HTERT RPE-1 (cell line): Measurements from ENCODE around the gene IL1B.
"Not testable (repeated sequence)": the region's sequence is repeated elsewhere in the genome, so short reads cannot be mapped to it uniquely, and the experiment has no call there.

Experiments used
- in situ Hi-C: fragments of 300-500 bp; cut with MboI; formaldehyde crosslinking; loops from 4 replicates; pipeline ENCODE4 v1.14.3; 2020; ENCODE audit warnings: low sequenced_read_pairs

IL1B gene

GRCh38 chr2:112836695-112837117 is at the start of gene IL1B:
Gene IL1B, minus strand, starts transcription at chr2:112836779. Its CDS starts 550 bp downstream, at chr2:112836229.
- in situ Hi-C loops = no loop called here

DNA sequence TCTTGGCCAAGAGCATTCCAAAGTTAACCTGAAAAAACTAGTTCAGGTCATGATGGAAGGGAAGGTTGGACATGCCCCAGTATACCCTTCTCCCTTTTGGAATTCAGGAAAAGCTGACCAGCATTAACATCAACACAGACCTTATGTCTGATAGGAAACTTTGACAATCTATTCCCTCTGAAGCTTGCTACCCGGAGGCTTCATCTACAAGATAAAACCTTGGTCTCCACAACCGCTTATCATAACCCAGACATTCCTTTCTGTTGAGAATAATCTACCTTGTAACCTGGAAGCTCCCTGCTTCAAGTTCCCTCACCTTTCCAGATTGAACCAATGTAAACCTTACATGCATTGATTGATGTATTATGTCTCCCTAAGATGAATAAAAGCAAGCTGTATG is 49.7 kb upstream of the IL1B start:
- in situ Hi-C loops = no loop called here

DNA sequence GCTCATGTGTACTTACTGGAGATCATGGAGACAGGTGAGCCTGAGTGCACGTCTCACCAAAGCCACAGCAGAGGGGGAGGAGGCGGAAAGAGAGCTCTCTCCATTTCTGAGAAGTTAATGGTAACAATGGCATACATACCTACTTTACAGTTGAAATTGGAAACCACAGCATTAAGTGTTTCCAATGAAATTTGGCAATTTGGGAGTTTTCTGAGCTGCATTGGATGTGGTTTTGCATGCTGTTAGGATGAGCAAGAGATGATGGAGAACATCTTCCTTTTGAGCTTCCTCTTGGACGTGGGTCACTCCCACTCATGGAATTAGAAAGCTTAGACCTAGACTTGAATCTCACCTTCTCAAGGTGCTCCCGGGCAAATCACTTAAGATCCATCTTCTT is 48.9 kb upstream of the IL1B start:
- in situ Hi-C loops = no loop called here

DNA sequence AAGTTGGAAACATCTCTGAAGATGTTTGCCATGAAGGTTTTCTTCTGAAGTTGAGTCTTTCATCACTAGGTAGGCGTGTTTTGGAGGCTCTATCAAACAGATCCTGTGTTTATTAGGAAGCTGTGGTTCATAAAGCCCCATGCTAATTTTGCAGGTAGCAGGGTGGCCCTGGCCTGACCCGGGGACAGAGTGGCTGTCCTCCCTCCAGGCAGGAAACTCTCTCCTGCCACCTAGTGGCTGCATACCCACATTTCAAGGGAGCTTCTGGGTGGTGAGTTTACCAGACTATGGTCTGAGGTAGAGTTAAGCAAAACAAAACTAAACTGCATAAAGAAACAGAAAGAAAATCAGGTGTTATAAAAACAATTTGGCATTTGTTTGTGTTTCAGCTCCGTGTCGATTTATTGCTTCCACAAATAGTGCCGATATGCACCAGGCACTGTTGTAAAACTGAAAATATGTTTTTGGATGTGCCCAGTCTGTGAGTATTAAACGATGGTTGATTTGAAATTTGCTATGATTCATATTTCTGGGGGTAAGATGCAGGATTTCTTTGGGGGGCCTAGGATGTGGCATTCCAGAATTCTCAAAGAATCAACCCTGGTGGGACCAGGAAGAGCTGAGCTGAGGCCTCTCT is 48.4 kb upstream of the IL1B start:
- in situ Hi-C loops = no loop called here

DNA sequence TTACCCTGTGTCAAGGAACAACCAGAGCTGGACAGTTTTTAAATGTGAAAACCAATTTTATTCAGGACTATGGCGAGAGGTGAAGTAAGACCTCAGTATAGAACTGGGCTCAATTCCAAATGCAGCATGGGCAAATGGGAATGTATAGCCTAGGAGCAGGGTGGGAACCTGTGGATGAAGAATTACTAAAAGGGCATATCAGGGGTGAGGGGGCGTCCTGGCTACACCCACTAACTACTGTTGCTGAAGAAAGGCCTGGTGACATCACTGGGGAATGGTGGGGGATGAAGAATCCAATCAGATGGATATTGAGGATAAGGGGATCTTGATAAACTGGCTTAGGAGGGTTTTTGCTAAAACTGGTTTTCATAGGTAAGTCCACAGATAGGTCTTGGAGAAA is 47.1 kb upstream of the IL1B start:
- in situ Hi-C loops = no loop called here

DNA sequence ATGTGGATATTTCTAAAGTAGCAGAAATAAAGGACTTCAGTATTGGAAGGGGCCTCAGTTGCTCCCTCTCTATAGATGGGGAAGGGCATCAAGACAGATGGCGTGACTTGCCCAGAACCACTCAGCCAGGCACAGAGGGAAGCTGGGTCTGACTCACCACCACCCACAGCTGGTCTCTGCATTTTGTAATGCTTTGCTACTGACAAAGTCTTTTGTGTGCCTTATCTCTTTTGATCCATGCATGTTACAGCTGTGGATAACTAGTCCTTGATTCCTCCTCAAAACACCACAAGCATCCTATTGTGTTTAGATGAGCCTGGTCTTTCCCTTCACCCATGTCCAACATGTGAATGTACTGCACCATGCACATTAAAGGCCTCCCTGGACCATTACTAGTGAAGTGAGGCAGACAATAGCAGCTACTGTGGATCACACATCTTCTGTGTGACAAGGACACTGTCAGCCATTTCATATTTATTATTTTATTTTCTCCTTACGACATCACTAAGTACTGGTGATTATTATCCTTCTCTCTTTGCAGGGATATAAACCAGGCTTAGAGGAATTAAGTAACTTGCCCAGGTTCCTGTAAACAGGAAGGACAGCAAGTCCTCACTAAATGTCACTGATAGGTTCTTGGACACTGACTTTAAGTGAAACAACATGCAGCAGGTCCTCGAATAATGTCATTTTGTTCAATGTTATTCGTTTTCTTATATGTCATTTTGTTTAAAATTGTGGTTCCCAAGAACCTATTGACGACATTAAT is 44.8 kb upstream of the IL1B start:
- in situ Hi-C loops = no loop called here

DNA sequence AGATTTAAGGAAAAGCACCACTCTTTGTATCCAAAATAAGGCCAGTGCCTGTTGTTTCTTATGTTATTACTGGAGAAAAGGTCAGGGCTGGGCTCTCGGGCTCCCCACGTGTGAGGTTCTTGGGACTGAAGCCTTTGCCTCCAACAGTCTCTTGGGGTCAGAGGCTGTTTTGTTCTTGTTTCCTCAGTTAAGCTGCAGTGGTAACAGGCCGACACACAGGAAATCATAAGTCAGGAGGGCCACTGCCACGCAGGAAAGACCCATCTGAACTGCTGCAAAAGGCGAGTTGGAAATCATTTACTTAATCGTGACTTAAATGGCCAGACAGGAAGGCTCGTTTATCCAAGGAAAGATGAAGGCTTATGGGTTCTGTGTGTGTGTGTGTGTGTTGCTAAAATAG is 44.1 kb upstream of the IL1B start:
- in situ Hi-C loops = no loop called here

DNA sequence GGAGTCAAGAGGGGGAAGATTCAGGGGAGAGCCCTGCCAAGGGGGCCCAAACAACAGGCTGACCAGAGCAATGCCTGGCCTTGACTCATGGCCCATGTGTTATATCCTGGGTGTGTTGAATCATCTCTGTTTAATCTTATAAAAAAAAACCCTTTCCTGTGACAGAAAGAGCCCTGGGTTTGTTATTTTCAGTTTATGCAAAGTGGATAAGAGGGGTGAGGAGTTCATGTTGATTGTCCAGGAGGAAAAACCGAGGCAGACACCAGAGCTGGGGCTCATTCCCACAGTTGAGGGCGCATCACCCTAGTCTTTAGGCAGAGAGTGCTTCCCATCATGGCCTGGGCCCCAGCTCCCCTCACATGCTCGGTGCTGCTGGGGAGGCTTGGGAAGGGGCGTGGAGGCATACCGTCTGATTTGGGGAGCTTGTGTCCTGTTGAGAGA is 43.5 kb upstream of the IL1B start:
- in situ Hi-C loops = no loop called here

DNA sequence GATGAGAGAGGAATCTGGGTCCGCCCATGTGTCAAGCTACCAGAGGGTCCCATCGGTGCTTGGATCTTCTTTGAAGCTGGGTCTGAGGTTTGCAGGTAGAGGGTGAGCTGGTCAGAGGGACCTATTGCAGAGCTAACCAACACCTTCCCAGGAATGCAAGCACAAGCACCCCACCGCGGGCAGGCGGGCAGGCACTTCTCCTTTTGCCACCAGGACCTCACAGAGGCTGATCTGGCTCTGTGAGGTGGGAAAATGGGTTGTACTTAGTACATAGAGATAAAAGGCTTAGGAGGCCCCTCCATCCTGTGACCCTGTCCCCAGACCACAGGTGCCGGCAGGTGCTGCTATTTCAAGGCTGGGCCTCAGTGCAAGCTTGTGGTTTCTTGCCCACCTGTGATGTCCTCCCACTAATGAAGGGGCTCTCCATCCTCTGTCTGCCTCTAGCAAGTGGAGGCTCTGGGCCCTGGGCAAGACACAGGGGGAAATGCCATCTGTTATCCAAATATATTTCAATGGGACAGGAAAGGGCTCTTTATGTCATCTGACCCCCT is 43.0 kb upstream of the IL1B start:
- in situ Hi-C loops = no loop called here

GRCh38 chr2:112877423-112877822 is 40.8 kb upstream of the IL1B start:
- in situ Hi-C loops = no loop called here

DNA sequence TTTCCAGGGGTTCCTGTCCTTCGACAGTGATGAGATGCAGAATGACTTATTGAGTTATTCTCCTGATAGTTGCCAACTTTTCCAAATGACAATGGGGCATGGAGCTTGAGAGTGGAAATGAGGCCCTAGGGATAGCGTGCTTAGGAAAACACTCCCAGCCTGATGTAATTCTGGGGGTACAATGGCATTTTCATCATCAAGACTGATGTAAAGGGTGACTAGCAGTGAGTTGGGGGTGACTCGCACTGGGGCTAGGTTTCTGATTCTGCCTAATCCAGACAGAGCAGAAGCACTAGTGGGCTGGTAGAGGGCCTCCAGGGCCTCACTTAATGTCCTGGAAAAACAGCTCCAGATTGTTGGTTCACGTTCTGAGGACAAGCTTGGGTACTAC is 40.4 kb upstream of the IL1B start:
- in situ Hi-C loops = no loop called here

- in situ Hi-C loops = no loop called here
Observed at GRCh38 chr2:112876257-112876970, 39.8 kb upstream of the IL1B start.

DNA sequence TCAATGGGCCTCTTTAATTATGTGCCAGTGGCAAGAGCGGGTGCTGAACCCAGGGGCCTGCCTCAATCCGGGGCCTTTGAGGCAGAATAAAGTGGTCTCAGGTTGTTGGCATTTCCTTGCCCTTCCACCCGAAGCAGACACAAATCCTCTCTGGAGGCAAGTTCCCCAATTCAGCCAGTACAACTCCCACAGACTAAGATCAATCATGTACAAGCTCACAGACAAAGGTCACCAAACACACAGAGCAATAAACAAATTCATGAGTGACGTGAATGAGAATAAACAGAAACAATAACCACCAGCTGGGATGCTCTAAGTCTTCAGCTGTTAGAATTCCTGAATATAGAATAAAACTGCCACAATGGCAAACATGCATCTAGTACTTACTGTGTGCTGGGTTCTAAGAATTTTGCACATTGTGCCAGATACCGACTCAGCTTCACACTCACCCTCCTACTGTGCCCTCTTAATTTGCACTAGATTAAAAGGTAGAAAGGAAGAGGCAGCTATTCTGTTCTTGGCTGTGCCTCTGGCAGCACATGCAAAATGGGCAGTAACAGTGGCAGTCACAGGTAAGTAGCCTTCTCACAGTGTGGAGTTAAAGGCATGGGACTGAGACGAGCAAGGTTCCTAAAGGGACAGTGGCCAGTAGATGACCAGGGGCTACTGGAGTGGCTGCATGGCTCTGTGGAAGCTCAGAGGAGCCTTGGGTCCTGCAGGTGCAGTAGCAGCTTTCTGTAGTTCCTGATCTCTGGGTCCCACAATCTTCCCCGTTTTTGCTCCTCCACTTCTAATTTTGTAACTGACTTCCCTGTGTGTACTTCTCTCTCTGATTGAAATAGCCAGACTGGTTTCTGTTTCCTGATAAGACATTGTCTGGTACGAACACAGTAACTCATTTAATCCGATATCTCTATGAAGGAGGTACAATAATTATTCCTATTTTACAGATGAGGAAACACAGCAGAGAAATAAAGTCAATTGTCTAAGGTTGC is 34.6 kb upstream of the IL1B start:
- in situ Hi-C loops = no loop called here

DNA sequence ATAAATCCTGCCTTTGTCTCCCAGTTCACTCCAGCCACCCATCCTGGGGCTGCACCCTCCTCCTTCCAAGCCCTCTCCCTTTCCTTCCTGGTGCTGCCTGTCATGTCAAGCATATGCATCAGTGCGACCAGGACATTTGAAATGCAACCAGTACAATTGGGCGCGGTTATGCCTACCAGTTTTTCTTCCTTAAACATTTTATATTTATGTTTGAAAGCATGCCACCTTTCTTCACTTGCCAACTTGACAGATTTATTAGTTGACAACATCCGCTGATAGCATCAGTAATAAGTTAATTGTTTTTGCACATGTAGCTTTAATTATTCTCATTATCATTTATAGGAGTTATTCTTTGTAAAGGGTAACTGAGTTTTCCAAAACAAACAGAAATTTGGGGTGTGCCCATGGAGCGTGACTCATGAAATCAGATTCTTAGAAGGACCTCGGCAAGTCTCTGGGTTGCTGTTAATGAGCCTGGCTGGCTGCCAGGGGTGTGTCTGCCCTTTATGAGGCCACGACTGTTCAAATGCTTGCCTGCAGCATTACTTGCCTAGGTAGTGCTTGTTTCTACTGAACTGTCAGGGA is 32.8 kb upstream of the IL1B start:
- in situ Hi-C loops = no loop called here

DNA sequence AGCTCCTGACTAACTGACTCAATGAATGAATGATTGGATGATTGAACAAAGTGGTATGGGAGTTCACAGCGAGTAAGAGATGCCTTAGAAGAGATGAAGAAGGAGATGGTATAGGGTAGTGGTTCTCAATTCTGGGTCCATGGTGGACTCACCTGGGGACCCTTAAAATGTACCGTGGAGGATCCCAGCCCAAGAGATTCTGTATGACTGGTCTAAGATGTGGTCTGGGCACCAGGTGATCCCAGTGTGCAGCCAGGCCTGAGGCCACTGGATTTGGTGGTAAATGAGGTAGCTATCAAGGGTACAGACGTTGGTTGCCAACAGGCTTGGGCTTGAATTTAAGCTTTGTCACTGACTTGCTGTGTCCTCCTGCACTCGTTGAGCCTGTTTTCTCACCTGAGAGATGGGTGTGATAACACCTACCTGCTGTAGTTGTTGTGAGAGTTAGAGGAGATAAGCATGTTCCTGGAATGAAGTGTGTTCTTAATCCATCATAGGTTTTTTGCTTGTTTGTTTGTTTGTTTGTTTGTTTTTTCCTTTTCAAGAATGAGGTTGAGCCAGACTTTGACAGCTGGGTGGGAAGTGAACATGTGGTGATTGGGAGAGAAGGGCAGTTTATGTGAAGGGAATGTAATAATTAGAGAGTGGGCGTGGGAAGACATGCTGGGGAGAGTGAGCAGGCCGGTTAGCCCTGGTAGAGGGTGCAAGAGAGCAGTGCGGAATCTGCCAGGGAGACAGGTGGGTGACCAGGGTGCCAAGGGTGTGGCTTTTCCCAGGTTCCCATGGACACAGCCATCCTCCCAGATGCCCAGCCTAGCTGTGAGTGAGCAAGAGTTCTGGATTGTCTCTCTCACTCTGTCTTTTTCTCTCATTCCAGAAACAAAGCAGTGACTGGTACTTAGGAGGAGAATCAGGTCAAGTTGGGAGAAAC is 31.4 kb upstream of the IL1B start:
- in situ Hi-C loops = no loop called here

DNA sequence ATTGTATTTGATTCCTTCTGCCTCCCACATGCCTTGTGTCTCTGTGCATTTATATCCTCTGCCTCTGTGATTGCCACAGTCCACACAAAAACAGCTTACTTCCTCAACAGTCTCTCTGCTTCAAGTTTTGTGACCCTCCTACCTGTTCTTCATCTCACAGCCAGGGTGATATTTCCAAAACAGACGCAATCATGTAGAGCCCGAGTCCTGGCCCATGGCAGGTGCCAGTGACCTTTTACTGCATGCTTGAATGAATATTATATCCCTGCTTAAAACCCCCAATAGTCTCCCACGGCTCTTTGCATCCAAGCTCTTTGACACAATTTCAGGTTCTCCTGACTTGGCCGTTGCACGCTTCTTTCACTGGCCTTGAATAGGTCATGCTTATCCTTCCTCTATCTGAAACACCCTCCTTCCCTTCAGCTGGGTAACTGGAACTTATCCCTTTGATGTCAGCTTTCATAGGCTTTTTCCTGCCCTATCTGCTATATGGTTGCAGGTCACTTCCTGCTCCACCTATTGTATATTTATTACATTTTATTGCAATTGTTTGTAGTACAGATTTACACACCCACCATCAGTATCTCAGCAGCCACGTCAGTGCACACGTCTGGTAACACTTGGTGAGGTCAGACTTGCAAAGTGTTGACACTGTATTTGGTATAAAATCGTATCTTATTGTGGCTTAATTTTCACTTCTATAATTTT is 29.7 kb upstream of the IL1B start:
- in situ Hi-C loops = no loop called here

- in situ Hi-C loops = no loop called here
Observed at GRCh38 chr2:112864072-112864471, 27.5 kb upstream of the IL1B start.

DNA sequence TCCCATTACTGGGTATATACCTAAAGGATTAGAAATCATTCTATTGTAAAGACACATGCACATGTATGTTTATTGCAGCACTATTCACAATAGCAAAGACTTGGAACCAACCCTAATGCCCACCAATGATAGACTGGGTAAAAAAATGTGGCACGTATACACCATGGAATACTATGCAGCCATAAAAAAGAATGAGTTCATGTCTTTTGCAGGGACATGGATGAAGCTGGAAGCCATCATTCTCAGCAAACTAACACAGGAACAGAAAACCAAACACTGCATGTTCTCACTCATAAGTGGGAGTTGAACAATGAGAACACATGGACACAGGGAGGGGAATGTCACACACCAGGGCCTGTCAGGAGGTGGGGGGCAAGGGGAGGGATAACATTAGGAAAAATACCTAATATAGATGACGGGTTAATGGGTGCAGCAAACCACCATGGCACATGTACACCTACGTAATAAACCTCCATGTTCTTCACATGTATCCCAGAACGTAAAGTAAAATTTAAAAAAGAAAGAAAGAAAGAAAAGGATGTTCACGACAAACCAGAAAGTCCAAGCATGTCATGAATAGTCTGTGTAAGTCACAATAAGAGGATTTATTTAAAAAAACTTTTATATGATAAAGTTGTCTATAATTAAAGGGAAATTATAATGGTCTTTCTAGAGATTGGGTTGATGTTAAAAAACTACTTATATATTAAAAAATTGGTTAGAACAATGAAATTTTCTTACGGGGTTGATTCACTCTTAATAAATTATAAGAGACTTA is 23.0 kb upstream of the IL1B start:
- in situ Hi-C loops = not testable (repeated sequence)
